ENCODE measurements around the gene FAAP100.
"Not testable (repeated sequence)": the region's sequence is repeated elsewhere in the genome, so short reads cannot be mapped to it uniquely, and the experiment has no call there.

FAAP100 gene

GRCh38 chr17:81552244-81553017 is at the start of gene FAAP100:
Gene FAAP100, minus strand, starts transcription at chr17:81552353. Its CDS starts 23 bp downstream, at chr17:81552330.
- DNase-seq: peak; percentile 81

GRCh38 chr17:81601525-81602120 is 49.5 kb upstream of the FAAP100 start:
- peak; percentile 77 for DNase-seq

- DNase-seq: peak; percentile 90
Measured at GRCh38 chr17:81599719-81600486, 47.8 kb upstream of the FAAP100 start.

- no peak for DNase-seq
Measured at GRCh38 chr17:81593105-81593871, 41.1 kb upstream of the FAAP100 start.

GRCh38 chr17:81591971-81592370 is 39.8 kb upstream of the FAAP100 start:
- no peak for DNase-seq

- DNase-seq: no peak
Measured at GRCh38 chr17:81590121-81590520, 38.0 kb upstream of the FAAP100 start.

- no peak for DNase-seq
Measured at GRCh38 chr17:81589612-81590011, 37.5 kb upstream of the FAAP100 start.

- no peak for DNase-seq
Measured at GRCh38 chr17:81586096-81586495, 33.9 kb upstream of the FAAP100 start.

- DNase-seq: not testable (repeated sequence)
Measured at GRCh38 chr17:81584771-81585170, 32.6 kb upstream of the FAAP100 start.

- no peak for DNase-seq
Measured at GRCh38 chr17:81583589-81584342, 31.6 kb upstream of the FAAP100 start.

GRCh38 chr17:81582749-81583148 is 30.6 kb upstream of the FAAP100 start:
- DNase-seq: no peak

- peak; percentile 74 for DNase-seq
Measured at GRCh38 chr17:81582341-81582740, 30.2 kb upstream of the FAAP100 start.

- no peak for DNase-seq
Measured at GRCh38 chr17:81581758-81582157, 29.6 kb upstream of the FAAP100 start.

GRCh38 chr17:81580481-81580880 is 28.3 kb upstream of the FAAP100 start:
- no peak for DNase-seq

- peak; percentile 90 for DNase-seq
Measured at GRCh38 chr17:81579821-81580321, 27.7 kb upstream of the FAAP100 start.

- no peak for DNase-seq
Measured at GRCh38 chr17:81579298-81579697, 27.1 kb upstream of the FAAP100 start.

- DNase-seq: no peak
Measured at GRCh38 chr17:81578561-81579225, 26.5 kb upstream of the FAAP100 start.

- DNase-seq: peak; percentile 51
Measured at GRCh38 chr17:81578038-81578441, 25.9 kb upstream of the FAAP100 start.

- no peak for DNase-seq
Measured at GRCh38 chr17:81577278-81578000, 25.3 kb upstream of the FAAP100 start.

- peak; percentile 79 for DNase-seq
Measured at GRCh38 chr17:81576621-81577277, 24.6 kb upstream of the FAAP100 start.
